ENCODE results near the gene SEMA4C.
"Not testable (repeated sequence)": the region's sequence is repeated elsewhere in the genome, so short reads cannot be mapped to it uniquely, and the experiment has no call there.

DNA sequence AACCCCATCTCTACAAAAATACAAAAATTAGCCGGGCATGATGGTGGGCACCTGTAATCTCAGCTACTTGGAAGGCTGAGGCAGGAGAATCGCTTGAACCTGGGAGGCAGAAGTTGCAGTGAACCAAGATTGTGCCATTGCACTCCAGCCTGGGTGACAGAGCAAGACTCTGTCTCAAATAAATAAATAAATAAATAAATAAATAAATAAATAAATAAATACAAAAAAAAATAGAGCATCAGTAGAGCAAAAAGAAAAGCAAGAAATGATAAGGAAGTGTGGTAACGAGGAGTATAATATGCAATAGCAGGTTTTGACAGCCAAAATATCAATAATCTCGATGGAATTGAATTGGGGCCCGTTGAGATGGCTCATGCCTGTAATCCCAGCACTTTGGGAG, 19.6 kb upstream of the SEMA4C start:
- not testable (repeated sequence) for TF ChIP-seq CTCF (IDR thresholded peaks at IDR 0.05; ENCODE audit: poor library complexity, severe bottlenecking); EZH2 (IDR thresholded peaks at IDR 0.05; ENCODE audit: borderline replicate concordance, insufficient read depth, low read length, poor library complexity, severe bottlenecking); EP300 (conservative IDR thresholded peaks at IDR 0.05; ENCODE audit: poor library complexity, severe bottlenecking); POLR2AphosphoS5 (IDR thresholded peaks at IDR 0.05); SMC3 (conservative IDR thresholded peaks at IDR 0.05; ENCODE audit: poor library complexity); TAF1 (IDR thresholded peaks at IDR 0.05; ENCODE audit: low read depth)

Measured in neural cell (in vitro differentiated cells).